ENCODE data around the gene FGF10.

Gene FGF10

GRCh38 chr5:44389090-44389822 is at the start of gene FGF10:
Gene FGF10 (minus strand): TSS chr5:44389420. CDS start chr5:44388682, 738 bp downstream.
- DNase-seq (ENCODE audit: low read depth in 2 of 2): no peak

GRCh38 chr5:44426944-44427343 is 37.7 kb upstream of the FGF10 start:
- no peak for DNase-seq (ENCODE audit: low read depth in 2 of 2)

- no peak for DNase-seq (ENCODE audit: low read depth in 2 of 2)
Measured at GRCh38 chr5:44412286-44412685, 23.1 kb upstream of the FGF10 start.

GRCh38 chr5:44402084-44402483 is 12.9 kb upstream of the FGF10 start:
- DNase-seq (ENCODE audit: low read depth in 2 of 2): no peak

- no peak for DNase-seq (ENCODE audit: low read depth in 2 of 2)
Measured at GRCh38 chr5:44401611-44402010, 12.4 kb upstream of the FGF10 start.

GRCh38 chr5:44398382-44398781 is 9.2 kb upstream of the FGF10 start:
- DNase-seq (ENCODE audit: low read depth in 2 of 2): no peak

- no peak for DNase-seq (ENCODE audit: low read depth in 2 of 2)
Measured at GRCh38 chr5:44396312-44396711, 7.1 kb upstream of the FGF10 start.

- no peak for DNase-seq (ENCODE audit: low read depth in 2 of 2)
Measured at GRCh38 chr5:44390351-44390750, 1.1 kb upstream of the FGF10 start.

- DNase-seq (ENCODE audit: low read depth in 2 of 2): no peak
Measured at GRCh38 chr5:44389823-44390143, 563 bp upstream of the FGF10 start.

- no peak for DNase-seq (ENCODE audit: low read depth in 2 of 2)
Measured at GRCh38 chr5:44388321-44389089, 715 bp downstream of the FGF10 start.

GRCh38 chr5:44387921-44388320 is 1.3 kb downstream of the FGF10 start:
- DNase-seq (ENCODE audit: low read depth in 2 of 2): no peak

- no peak for DNase-seq (ENCODE audit: low read depth in 2 of 2)
Measured at GRCh38 chr5:44387406-44387805, 1.8 kb downstream of the FGF10 start.

GRCh38 chr5:44385291-44385900 is 3.8 kb downstream of the FGF10 start:
- no peak for DNase-seq (ENCODE audit: low read depth in 2 of 2)

GRCh38 chr5:44384816-44385215 is 4.4 kb downstream of the FGF10 start:
- no peak for DNase-seq (ENCODE audit: low read depth in 2 of 2)

GRCh38 chr5:44382894-44383293 is 6.3 kb downstream of the FGF10 start:
- DNase-seq (ENCODE audit: low read depth in 2 of 2): no peak

GRCh38 chr5:44377057-44377456 is 12.2 kb downstream of the FGF10 start:
- DNase-seq (ENCODE audit: low read depth in 2 of 2): no peak

- no peak for DNase-seq (ENCODE audit: low read depth in 2 of 2)
Measured at GRCh38 chr5:44372028-44372427, 17.2 kb downstream of the FGF10 start.

- no peak for DNase-seq (ENCODE audit: low read depth in 2 of 2)
Measured at GRCh38 chr5:44367203-44367602, 22.0 kb downstream of the FGF10 start.

- no peak for DNase-seq (ENCODE audit: low read depth in 2 of 2)
Measured at GRCh38 chr5:44365345-44365744, 23.9 kb downstream of the FGF10 start.

GRCh38 chr5:44364097-44364496 is 25.1 kb downstream of the FGF10 start:
- DNase-seq (ENCODE audit: low read depth in 2 of 2): no peak

GRCh38 chr5:44361342-44362001 is 27.7 kb downstream of the FGF10 start:
- no peak for DNase-seq (ENCODE audit: low read depth in 2 of 2)

- no peak for DNase-seq (ENCODE audit: low read depth in 2 of 2)
Measured at GRCh38 chr5:44360919-44361318, 28.3 kb downstream of the FGF10 start.
